Glomerular visceral epithelial cell (primary cell): ENCODE results near the gene ATG5.
"Not testable (repeated sequence)": the region's sequence is repeated elsewhere in the genome, so short reads cannot be mapped to it uniquely, and the experiment has no call there.

Experiments used
- DNase-seq: peaks from one replicate; pipeline ENCODE4 v3.0.0-alpha.2; 2016; ENCODE audit errors: extremely low spot score

ATG5 gene

GRCh38 chr6:106309766-106310373 lies 15.7 kb downstream of the ATG5 start:
- peak; percentile 50 for DNase-seq

GRCh38 chr6:106308985-106309384 lies 16.6 kb downstream of the ATG5 start:
- no peak for DNase-seq

- DNase-seq = no peak
These were observed 19.8 kb downstream of the ATG5 start for GRCh38 chr6:106305740-106306139.

- peak; percentile 53 for DNase-seq
These were observed 24.6 kb downstream of the ATG5 start for GRCh38 chr6:106300944-106301343.

GRCh38 chr6:106300020-106300780 lies 25.4 kb downstream of the ATG5 start:
- DNase-seq = no peak

GRCh38 chr6:106293116-106293515 lies 32.4 kb downstream of the ATG5 start:
- no peak for DNase-seq

GRCh38 chr6:106290954-106291353 lies 34.6 kb downstream of the ATG5 start:
- no peak for DNase-seq

- no peak for DNase-seq
These were observed 35.5 kb downstream of the ATG5 start for GRCh38 chr6:106290032-106290431.

GRCh38 chr6:106287215-106287614 lies 38.3 kb downstream of the ATG5 start:
- DNase-seq = no peak

GRCh38 chr6:106286746-106287145 lies 38.8 kb downstream of the ATG5 start:
- no peak for DNase-seq

- no peak for DNase-seq
These were observed 42.1 kb downstream of the ATG5 start for GRCh38 chr6:106283481-106283880.

- DNase-seq = no peak
These were observed 43.9 kb downstream of the ATG5 start for GRCh38 chr6:106281661-106282060.

- no peak for DNase-seq
These were observed 44.5 kb downstream of the ATG5 start for GRCh38 chr6:106281088-106281487.

GRCh38 chr6:106279179-106279578 lies 46.4 kb downstream of the ATG5 start:
- peak; percentile 83 for DNase-seq

GRCh38 chr6:106275692-106276091 lies 49.9 kb downstream of the ATG5 start:
- DNase-seq = peak; percentile 52

- DNase-seq = no peak
These were observed 52.5 kb downstream of the ATG5 start for GRCh38 chr6:106273087-106273486.

- no peak for DNase-seq
These were observed 53.3 kb downstream of the ATG5 start for GRCh38 chr6:106272287-106272686.

GRCh38 chr6:106270414-106270813 lies 55.1 kb downstream of the ATG5 start:
- no peak for DNase-seq

GRCh38 chr6:106269268-106269919 lies 56.2 kb downstream of the ATG5 start:
- DNase-seq = not testable (repeated sequence)

GRCh38 chr6:106268500-106268899 lies 57.1 kb downstream of the ATG5 start:
- DNase-seq = not testable (repeated sequence)

- DNase-seq = not testable (repeated sequence)
These were observed 61.1 kb downstream of the ATG5 start for GRCh38 chr6:106264433-106264832.

GRCh38 chr6:106259748-106260147 lies 65.8 kb downstream of the ATG5 start:
- not testable (repeated sequence) for DNase-seq

GRCh38 chr6:106258726-106259125 lies 66.8 kb downstream of the ATG5 start:
- DNase-seq = no peak
